Sigmoid colon (tissue), 3 donors: ENCODE data around the gene MYH11.

Source experiments
- CTCF ChIP-seq, 4 experiments: fragments of 450-650 bp in 3 of 4; fragments of 200-600 bp in 1 of 4; IDR thresholded peaks; one replicate each; pipeline ENCODE4 v1.5.1; 2016 to 2019; ENCODE audit warnings: antibody characterized with exemption in 4 of 4, mild to moderate bottlenecking in 3 of 4, moderate library complexity in 2 of 4
- POLR2A ChIP-seq, 2 donors: fragments of 450-650 bp; IDR thresholded peaks; one replicate each; pipeline ENCODE4 v1.6.1; 2016; ENCODE audit warnings: antibody characterized with exemption in 2 of 2, mild to moderate bottlenecking in 2 of 2, moderate library complexity in 2 of 2

GRCh38 chr16:15855704-15856003 lies 1.2 kb downstream of the MYH11 start:
- TF ChIP-seq CTCF (IDR thresholded peaks at IDR 0.05) (no peak), POLR2A (IDR thresholded peaks at IDR 0.05) (no peak)
